Measurements from ENCODE around the gene ZNF750. TPM values are rescaled to one million over a fixed set of nuclear protein-coding genes. Genes with fewer than 3 reads are reported as not detected.

ZNF750 gene
- total RNA-seq, 2 donors from 2014 or later: not detected

GRCh38 chr17:82870541-82870940, 30.7 kb upstream of the ZNF750 start:
- Histone ChIP-seq H3K27ac (peak overlapping the region; percentile 27 to 30), H3K4me1 (peaks cover 0 to 27% of the 10 kb centered on the region in 2 donors), H3K27me3 (no peaks in the 10 kb centered on the region), H3K36me3 (peaks cover 20% of the 10 kb centered on the region), H3K4me3 (no peak overlapping the region), H3K9me3 (no peaks in the 10 kb centered on the region)
- DNase-seq (ENCODE audit: low spot score): no peak
- TF ChIP-seq, protein P1, sequence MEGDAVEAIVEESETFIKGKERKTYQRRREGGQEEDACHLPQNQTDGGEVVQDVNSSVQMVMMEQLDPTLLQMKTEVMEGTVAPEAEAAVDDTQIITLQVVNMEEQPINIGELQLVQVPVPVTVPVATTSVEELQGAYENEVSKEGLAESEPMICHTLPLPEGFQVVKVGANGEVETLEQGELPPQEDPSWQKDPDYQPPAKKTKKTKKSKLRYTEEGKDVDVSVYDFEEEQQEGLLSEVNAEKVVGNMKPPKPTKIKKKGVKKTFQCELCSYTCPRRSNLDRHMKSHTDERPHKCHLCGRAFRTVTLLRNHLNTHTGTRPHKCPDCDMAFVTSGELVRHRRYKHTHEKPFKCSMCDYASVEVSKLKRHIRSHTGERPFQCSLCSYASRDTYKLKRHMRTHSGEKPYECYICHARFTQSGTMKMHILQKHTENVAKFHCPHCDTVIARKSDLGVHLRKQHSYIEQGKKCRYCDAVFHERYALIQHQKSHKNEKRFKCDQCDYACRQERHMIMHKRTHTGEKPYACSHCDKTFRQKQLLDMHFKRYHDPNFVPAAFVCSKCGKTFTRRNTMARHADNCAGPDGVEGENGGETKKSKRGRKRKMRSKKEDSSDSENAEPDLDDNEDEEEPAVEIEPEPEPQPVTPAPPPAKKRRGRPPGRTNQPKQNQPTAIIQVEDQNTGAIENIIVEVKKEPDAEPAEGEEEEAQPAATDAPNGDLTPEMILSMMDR (IDR thresholded peaks at IDR 0.05): no peak

DNA sequence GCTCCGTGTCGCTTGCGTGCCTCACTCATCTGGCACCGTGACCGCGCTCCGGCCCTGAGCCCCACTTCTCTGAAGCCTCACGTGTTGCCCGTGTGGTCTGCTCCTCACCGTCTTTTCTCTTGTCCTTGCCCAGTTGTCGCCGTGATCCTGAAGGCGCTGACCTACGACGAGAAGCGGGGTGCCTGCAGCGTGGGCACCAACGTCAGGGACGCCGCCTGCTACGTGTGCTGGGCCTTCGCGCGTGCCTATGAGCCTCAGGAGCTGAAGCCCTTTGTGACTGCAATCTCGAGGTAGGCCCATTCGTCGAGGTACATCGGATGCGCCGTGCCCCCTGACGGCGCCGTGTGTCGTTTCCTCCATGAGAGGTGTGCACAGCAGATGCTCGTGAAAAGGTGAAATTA, 30.3 kb upstream of the ZNF750 start:
- H3K36me3 ChIP-seq: peaks cover 20% of the 10 kb centered on the region
- no peaks in the 10 kb centered on the region for H3K27me3 ChIP-seq
- peak overlapping the region in 1 of 2 donors; percentile 30 for H3K27ac ChIP-seq
- DNase-seq (ENCODE audit: low spot score): no peak
- TF ChIP-seq, protein P1 (IDR thresholded peaks at IDR 0.05): no peak
- no peaks in the 10 kb centered on the region for H3K9me3 ChIP-seq
- peaks cover 0 to 32% of the 10 kb centered on the region in 2 donors for H3K4me1 ChIP-seq
- no peak overlapping the region for H3K4me3 ChIP-seq

GRCh38 chr17:82869536-82869935, 29.7 kb upstream of the ZNF750 start:
- Histone ChIP-seq H3K36me3 (peaks cover 20% of the 10 kb centered on the region), H3K4me3 (no peak overlapping the region), H3K4me1 (peaks cover 0 to 37% of the 10 kb centered on the region in 2 donors), H3K27ac (no peak overlapping the region), H3K27me3 (no peaks in the 10 kb centered on the region), H3K9me3 (no peaks in the 10 kb centered on the region)
- TF ChIP-seq, protein P1 (IDR thresholded peaks at IDR 0.05): no peak
- DNase-seq (ENCODE audit: low spot score): no peak

GRCh38 chr17:82868715-82869131, 28.9 kb upstream of the ZNF750 start:
- Histone ChIP-seq H3K27me3 (no peaks in the 10 kb centered on the region), H3K4me1 (peaks cover 0 to 45% of the 10 kb centered on the region in 2 donors), H3K36me3 (peaks cover 20% of the 10 kb centered on the region), H3K9me3 (no peaks in the 10 kb centered on the region), H3K27ac (no peak overlapping the region), H3K4me3 (no peak overlapping the region)
- TF ChIP-seq, protein P1 (IDR thresholded peaks at IDR 0.05): no peak
- no peak for DNase-seq (ENCODE audit: low spot score)

- peaks cover 20% of the 10 kb centered on the region for H3K36me3 ChIP-seq
- H3K27ac ChIP-seq: no peak overlapping the region
- no peaks in the 10 kb centered on the region for H3K9me3 ChIP-seq
- H3K27me3 ChIP-seq: no peaks in the 10 kb centered on the region
- H3K4me1 ChIP-seq: peaks cover 0 to 51% of the 10 kb centered on the region in 2 donors
- TF ChIP-seq, protein P1 (IDR thresholded peaks at IDR 0.05): no peak
- no peak for DNase-seq (ENCODE audit: low spot score)
- H3K4me3 ChIP-seq: no peak overlapping the region
Observed at GRCh38 chr17:82867763-82868325, 28.0 kb upstream of the ZNF750 start.
